GM12878 (cell line): ENCODE measurements around the gene SOBP.

Source experiments
- CBFB ChIP-seq: IDR thresholded peaks from 2 replicates; pipeline ENCODE4 v1.6.1; 2016; ENCODE audit warnings: antibody characterized with exemption, low read depth
- POLR2A ChIP-seq: IDR thresholded peaks from 2 replicates; pipeline ENCODE4 v1.6.1; 2011; ENCODE audit warnings: low read depth, mild to moderate bottlenecking, low read length

- TF ChIP-seq POLR2A (no peak), CBFB (no peak)
Observed at GRCh38 chr6:107561306-107561705, 71.4 kb downstream of the SOBP start.
